Measurements from ENCODE around the gene LAMC3. TPM values are rescaled to one million over a fixed set of nuclear protein-coding genes. Genes with fewer than 3 reads are reported as not detected.

The LAMC3 gene
- total RNA-seq: 12.4 and 29.5 TPM in 2 replicates
- 43.4 and 49.9 TPM in 2 replicates for polyA plus RNA-seq

- peaks cover 15% of the 10 kb centered on the region for H3K4me1 ChIP-seq (ENCODE audit: insufficient read depth)
- no peaks in the 10 kb centered on the region for H4K20me1 ChIP-seq (ENCODE audit: insufficient read depth, poor library complexity, severe bottlenecking)
- H3K36me3 ChIP-seq (replicated peaks; ENCODE audit: insufficient read depth, low read depth): no peaks in the 10 kb centered on the region
- no peaks in the 10 kb centered on the region for H3K9me3 ChIP-seq (ENCODE audit: low read depth)
- H3K4me2 ChIP-seq: peak within 1 kb of the TSS; percentile 78
- H2AFZ ChIP-seq: no peak within 1 kb of the TSS
- peak; percentile 61 for DNase-seq (ENCODE audit: low spot score)
- peak within 1 kb of the TSS; percentile 20 for H3K4me3 ChIP-seq
- H3K79me2 ChIP-seq: no peaks in the 10 kb centered on the region
- no peaks in the 10 kb centered on the region for H3K9me2 ChIP-seq (replicated peaks; ENCODE audit: insufficient read depth)
- WGBS (ENCODE audit: low lambda C conversion rate, missing lambda C conversion rate): 10% methylated on average over 70 of the region's 88 CpGs
- H3K27me3 ChIP-seq: peaks cover 37% of the 10 kb centered on the region
- TF ChIP-seq CTCF (IDR thresholded peaks at IDR 0.05; ENCODE audit: poor library complexity) (peak; percentile 48), EZH2phosphoT487 (IDR thresholded peaks at IDR 0.05; ENCODE audit: low read depth, severe bottlenecking, unreplicated experiment) (no peak)
- H3K27ac ChIP-seq: no peak within 1 kb of the TSS
These were observed at the start of gene LAMC3 for GRCh38 chr9:131008909-131009618. Gene LAMC3 (plus strand): TSS chr9:131009174. CDS start chr9:131009215, 41 bp downstream.

- no peaks in the 10 kb centered on the region for H3K9me3 ChIP-seq (ENCODE audit: low read depth)
- no peak for DNase-seq (ENCODE audit: low spot score)
- H3K9me2 ChIP-seq (replicated peaks; ENCODE audit: insufficient read depth): no peaks in the 10 kb centered on the region
- no peaks in the 10 kb centered on the region for H3K36me3 ChIP-seq (replicated peaks; ENCODE audit: insufficient read depth, low read depth)
- no peaks in the 10 kb centered on the region for H4K20me1 ChIP-seq (ENCODE audit: insufficient read depth, poor library complexity, severe bottlenecking)
- no peaks in the 10 kb centered on the region for H3K4me1 ChIP-seq (ENCODE audit: insufficient read depth)
- no peak overlapping the region for H3K4me2 ChIP-seq
- no peak overlapping the region for H3K27ac ChIP-seq
- no peaks in the 10 kb centered on the region for H3K79me2 ChIP-seq
- H3K27me3 ChIP-seq: no peaks in the 10 kb centered on the region
- no peak overlapping the region for H3K4me3 ChIP-seq
- 92% methylated on average over 9 of the region's 9 CpGs for WGBS (ENCODE audit: low lambda C conversion rate, missing lambda C conversion rate)
- no peak for TF ChIP-seq EZH2phosphoT487 (IDR thresholded peaks at IDR 0.05; ENCODE audit: low read depth, severe bottlenecking, unreplicated experiment)
- no peak for TF ChIP-seq CTCF (IDR thresholded peaks at IDR 0.05; ENCODE audit: poor library complexity)
- no peak for TF ChIP-seq EZH2 (IDR thresholded peaks at IDR 0.05; ENCODE audit: borderline replicate concordance)
- no peak overlapping the region for H2AFZ ChIP-seq
These were observed 49.1 kb upstream of the LAMC3 start for GRCh38 chr9:130959809-130960334.

- H3K79me2 ChIP-seq: no peaks in the 10 kb centered on the region
- no peaks in the 10 kb centered on the region for H3K27me3 ChIP-seq
- H3K4me2 ChIP-seq: no peak overlapping the region
- DNase-seq (ENCODE audit: low spot score): no peak
- no peak overlapping the region for H2AFZ ChIP-seq
- no peaks in the 10 kb centered on the region for H3K36me3 ChIP-seq (replicated peaks; ENCODE audit: insufficient read depth, low read depth)
- WGBS (ENCODE audit: low lambda C conversion rate, missing lambda C conversion rate): 91% methylated on average over 13 of the region's 14 CpGs
- no peaks in the 10 kb centered on the region for H3K9me2 ChIP-seq (replicated peaks; ENCODE audit: insufficient read depth)
- TF ChIP-seq EZH2 (IDR thresholded peaks at IDR 0.05; ENCODE audit: borderline replicate concordance): no peak
- no peak for TF ChIP-seq CTCF (IDR thresholded peaks at IDR 0.05; ENCODE audit: poor library complexity)
- no peak for TF ChIP-seq EZH2phosphoT487 (IDR thresholded peaks at IDR 0.05; ENCODE audit: low read depth, severe bottlenecking, unreplicated experiment)
- H4K20me1 ChIP-seq (ENCODE audit: insufficient read depth, poor library complexity, severe bottlenecking): no peaks in the 10 kb centered on the region
- H3K4me1 ChIP-seq (ENCODE audit: insufficient read depth): no peaks in the 10 kb centered on the region
- H3K9me3 ChIP-seq (ENCODE audit: low read depth): no peaks in the 10 kb centered on the region
- no peak overlapping the region for H3K27ac ChIP-seq
- H3K4me3 ChIP-seq: no peak overlapping the region
These were observed 48.2 kb upstream of the LAMC3 start for GRCh38 chr9:130960522-130961378.
